SIG-M5 treated with dmso at 0.1 percent for 504 hours (cell line): ENCODE data around the gene PGM2.
"Not testable (repeated sequence)": the region's sequence is repeated elsewhere in the genome, so short reads cannot be mapped to it uniquely, and the experiment has no call there.

ENCODE experiments used
- DNase-seq: peaks from one replicate; lab custom pipeline; 2025; ENCODE audit not compliant: unreplicated experiment; lab: John Stamatoyannopoulos, UW

Gene PGM2

DNA sequence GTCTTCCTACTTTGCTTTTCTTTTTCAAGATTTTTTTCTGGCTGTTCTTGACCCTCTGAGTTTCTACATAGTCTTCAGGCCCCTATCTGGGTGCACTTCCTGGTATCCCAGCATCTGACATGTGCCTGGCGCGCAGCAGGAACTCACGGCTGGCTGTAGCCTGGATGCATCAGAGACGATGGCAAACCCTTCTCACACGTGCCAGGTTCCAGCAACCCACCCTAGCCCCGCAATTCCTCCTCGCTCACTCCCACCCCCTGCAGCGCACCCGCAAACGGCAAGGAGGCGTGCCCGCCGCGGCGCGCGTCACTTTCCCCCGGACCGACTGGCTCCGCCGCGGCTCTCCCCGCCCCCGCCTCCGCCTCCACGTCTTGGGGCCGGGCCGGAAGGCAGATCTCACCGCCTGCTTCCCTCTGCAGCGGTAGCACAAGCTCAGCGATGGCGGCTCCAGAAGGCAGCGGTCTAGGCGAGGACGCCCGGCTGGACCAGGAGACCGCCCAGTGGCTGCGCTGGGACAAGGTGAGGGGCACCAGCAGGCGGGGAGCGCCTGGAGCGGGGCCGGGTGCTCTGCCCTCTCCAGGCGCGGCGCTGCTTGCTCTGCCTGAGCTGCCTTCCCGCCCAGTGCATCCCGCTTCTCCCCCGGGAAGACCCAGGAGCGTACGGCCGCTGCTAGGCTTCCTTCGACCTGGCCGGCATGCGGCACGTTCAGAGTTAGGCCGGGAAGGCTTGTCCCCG lies at the start of gene PGM2:
Gene PGM2 (plus strand): TSS at position 392 of the 735 bp plus-strand sequence. CDS start 47 bp downstream, at position 439.
- peak; percentile 79 for DNase-seq

DNA sequence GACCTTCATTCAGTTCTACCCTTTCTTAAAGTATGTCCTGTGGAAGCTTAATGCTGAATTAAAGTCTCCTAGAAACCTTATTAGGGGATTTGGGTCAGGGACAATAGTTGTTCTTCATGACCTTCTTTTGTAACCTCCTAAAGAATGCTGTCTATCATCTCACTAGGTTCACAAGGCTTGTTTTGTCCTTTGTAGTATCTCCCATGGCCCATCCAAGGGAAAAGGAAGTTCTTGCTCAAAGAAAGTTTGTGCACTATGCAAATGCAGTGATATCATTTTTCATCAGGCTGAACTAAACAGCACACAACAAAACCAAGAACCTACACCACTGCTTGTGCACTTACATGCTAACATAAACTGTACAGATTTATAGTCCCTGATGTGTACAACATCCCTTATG lies 46.6 kb upstream of the PGM2 start:
- DNase-seq: no peak

DNA sequence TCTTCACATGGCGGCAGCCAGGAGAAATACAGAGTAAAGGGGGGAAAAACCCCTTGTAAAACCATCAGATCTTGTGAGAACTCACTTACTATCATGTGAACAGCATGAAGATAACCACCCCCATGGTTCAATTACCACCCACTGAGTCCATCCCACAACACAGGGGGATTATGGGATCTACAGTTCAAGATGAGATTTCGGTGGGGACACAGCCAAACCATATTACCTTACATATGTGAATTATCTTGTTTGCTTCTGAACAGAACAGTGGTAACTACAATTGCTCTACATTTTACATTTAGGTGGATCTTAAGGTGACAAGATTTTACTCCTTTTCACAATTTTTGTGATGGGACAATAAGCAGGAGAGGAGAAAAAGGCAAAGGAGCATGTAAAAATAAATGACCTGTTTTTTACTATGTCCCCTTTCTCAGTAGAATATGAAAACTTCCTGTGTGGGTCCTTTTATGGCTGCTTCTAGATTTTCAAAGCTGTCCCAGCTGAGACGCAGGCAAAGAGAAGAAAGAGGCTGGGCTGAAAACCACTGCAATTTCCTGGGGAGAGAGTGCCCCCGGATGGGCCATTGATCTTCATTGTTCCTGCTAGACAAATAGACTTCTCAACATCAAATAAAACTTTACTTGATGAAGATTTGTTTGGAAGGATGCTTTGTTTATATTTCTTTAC lies 45.9 kb upstream of the PGM2 start:
- no peak for DNase-seq

DNA sequence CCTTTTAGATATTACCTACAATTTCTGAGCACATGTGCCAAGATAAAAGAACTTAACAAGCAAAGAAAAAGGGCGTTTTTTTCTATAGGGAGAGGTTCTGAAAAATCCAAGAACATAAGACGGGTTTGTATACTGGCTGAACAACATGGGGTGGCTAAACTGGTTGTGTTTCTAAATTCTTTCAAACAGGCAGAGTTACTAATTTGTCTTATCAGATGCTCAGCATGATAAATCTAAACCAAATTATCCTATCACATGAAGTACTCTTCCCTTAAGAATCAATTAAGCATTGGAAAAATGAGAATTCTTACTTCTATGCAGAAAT lies 45.4 kb upstream of the PGM2 start:
- DNase-seq: no peak

DNA sequence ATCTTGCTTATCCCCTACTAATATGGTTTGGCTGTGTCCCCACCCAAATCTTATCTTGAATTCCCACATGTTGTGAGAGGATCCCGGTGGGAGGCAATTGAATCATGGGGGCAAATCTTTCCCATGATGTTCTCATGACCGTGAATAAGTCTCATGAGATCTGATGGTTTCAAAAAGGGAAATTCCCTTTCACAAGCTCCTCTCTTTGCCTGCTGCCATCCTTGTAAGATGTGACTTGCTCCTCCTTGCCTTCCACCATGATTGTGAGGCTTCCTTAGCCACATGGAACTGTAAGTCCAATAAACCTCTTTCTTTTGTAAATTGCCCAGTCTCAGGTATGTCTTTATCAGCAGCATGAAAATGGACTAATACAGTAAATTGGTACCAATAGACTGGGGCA lies 40.2 kb upstream of the PGM2 start:
- not testable (repeated sequence) for DNase-seq

DNA sequence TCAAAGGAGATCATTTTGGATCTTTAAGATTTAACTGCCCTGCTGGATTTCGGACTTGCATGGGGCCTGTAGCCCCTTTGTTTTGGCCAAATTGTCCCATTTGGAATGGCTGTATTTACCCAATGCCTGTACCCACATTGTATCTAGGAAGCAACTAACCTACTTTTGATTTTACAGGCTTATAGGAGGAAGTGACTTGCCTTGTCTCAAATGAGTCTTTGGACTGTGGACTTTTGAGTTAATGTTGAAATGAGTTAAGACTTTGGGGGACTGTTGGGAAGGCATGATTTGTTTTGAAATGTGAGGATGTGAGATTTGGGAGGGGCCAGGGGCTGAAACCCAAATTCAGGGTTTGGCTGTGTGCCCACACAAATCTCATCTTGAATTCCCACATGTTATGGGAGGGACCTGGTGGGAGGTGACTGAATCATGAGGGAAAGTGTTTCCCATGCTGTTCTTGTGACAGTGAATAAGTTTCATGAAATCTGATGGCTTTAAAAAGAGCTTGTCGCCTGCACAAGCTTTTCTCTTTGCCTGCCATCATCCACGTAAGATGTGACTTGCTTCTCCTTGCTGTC lies 38.5 kb upstream of the PGM2 start:
- not testable (repeated sequence) for DNase-seq

DNA sequence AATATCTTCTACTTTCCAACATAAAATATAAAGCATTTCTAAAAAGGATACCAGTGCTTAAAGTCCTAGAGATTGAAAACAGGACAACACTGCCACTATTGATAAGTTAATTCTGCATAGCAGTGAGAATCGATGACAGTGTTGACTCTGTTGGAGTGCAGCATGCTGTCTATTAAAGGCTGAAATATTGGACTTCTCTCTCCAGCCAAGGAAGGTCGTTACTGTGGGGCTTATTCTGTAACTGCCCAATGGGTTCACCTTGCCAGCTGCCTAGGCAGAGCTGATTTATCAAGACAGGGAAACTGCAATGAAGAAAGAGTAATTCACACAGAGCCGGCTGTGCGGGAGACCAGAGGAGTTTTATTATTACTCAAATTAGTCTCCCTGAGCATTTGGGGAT lies 37.7 kb upstream of the PGM2 start:
- no peak for DNase-seq

DNA sequence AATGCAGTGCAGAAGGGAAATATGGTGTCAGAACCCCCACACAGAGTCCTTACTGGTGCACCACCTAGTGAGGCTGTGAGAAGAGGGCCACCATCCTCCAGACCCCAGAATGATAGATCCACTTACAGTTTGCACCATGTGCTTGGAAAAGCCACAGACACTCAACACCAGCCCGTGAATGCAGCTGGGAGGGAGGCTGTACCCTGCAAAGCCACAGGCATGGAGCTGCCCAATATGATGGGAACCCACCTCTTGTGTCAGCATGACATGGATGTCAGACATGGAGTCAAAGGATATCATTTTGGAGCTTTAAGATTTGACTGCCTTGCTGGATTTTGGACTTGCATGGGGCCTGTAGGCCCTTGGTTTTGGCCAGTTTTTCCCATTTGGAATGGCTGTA lies 34.2 kb upstream of the PGM2 start:
- no peak for DNase-seq

DNA sequence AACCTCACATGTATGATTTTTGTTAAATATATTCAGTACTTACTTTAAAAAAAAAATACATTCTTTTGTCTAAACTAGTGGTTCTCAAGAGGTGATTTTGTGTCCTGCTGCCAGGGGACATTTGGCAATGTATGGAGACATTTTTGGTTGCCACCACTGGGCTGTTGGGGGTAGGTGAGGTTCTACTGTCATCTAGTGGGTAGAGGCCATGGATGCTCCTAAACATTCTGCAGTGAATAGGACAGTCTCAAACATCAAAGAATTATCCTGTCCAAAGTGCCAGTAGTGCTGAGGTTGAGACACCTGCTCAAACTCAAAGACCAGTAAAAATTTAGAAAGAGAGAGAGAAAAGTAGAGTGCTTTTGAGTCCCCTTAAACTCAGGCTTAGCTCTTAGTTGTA lies 32.9 kb upstream of the PGM2 start:
- DNase-seq: peak; percentile 30

DNA sequence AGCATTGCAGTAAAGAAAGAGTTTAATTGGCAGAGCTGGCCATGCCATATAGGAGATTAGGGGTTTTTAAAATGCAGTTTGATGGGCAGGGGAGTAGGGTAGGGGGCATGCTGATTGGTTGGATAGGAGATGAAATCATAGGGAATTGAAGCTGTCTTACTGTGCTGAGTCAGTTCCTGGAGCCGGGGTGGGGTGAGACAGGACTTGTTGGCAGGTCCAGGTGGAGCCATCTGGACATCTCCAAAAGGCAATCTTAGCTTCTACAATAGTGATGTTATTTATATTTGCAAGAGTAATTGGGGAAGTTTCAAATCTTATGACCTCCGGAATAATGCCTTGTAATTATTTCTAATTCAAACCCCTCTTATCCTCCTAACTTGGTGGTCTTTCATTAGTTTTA lies 32.4 kb upstream of the PGM2 start:
- DNase-seq: no peak

DNA sequence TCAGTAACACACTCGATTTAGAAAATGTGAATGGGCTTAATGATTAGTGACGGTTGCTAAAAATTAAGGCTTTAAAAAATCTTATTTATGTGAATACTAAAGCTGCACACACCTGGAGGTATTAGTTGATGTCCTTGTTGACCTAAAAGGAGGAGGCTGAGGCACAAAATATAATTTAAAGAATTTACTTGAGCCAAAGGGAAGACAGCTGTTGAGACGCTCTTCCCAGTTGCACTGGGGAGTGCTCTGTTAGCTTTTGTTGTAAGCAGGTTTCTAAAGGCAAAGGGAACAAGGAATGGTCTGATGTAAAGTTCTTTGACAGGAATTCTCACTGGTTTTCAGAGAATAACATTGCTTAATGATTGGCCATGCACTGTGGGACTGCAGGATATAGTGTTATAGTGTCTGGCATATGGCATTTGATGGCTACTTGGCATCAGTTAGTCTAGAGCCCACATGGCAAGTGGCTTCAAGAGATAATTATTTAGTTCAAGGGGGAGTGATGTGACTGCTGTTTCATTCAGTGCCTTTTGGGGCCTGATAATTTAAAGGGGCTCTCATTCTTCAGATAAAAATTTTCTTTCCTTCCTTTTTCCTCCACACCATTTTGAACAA lies 30.8 kb upstream of the PGM2 start:
- no peak for DNase-seq

DNA sequence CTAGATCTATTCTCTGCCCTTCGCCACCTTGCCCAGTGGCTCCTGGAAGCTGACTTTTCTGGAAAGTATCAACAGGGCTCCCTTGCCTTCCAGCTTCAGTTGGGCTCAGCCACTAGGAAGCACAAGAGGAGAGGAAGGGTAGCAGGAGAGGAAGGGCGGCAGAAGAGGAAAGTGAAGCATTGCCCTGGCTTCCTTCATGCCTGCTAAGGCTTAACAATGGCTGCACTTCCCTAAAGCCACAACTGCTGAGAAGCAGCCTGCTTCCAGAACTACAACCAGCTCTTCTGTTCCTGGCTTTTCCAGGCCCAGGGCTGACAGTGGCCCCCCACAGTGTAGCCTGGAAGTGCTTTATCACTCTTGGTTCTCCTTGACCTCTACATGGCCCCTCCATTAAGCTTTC lies 29.1 kb upstream of the PGM2 start:
- DNase-seq: no peak

DNA sequence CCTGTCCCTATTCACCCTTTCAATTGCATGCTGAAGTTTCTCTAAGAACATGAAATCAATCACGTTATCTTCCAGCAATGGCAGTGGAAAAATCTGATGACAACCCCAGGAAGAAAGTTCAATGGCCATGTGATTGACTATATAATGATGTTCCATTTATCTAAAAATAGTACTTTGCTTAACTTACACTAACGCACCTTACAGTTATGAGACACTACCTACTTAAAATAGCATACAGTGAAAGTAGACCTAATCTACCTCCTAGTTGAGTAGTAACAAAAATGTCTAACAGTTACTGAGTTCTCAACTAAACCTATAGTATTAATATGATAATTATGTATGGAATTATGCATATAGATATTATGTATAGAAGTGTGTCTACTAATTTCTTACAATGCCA lies 28.6 kb upstream of the PGM2 start:
- no peak for DNase-seq

DNA sequence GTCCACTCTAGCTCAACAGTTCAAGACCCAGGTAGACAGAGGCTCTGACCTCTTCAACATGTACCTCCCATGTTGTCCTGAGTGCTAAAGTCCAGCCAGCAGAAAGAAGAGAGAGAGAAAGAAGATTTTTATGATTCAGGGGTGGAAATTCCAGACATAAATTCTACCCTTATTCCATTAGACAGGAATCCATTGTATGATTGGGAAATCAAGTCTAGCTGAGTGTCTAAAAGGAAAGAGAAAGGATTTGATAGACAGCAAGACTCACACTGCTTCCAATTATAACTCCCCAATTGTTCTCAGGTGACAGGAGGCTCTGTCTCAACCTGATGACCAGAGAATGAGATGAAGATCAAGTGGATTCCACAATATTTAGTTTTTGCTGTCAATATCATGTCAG lies 27.9 kb upstream of the PGM2 start:
- DNase-seq: no peak

DNA sequence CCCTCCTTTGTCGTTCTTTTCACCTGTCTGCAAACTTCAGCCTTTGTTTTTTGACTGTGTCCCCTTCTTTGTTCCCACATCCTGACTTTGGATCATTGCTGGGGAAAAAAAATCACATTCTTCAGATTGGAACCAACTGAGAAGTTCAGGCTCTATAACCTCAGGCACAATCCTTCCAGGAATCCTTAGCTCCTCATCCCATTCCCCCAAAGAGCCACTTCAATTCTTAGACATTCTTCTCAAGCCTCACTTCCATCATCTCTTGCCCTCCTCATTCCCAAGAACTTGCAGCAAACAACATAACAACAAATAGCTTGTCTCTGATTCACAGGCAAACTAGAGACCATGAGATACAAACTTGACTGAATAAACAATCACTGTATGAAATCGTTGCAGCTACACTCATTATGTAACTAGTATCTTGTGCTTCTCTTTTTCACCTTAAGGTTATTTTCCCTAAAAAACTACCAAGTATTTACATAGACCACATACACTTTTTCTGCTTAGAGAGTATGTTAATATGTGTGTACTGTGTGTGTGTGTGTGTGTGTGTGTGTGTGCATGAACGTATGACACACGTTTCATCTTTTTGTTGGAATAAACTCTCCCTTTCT lies 26.4 kb upstream of the PGM2 start:
- no peak for DNase-seq

DNA sequence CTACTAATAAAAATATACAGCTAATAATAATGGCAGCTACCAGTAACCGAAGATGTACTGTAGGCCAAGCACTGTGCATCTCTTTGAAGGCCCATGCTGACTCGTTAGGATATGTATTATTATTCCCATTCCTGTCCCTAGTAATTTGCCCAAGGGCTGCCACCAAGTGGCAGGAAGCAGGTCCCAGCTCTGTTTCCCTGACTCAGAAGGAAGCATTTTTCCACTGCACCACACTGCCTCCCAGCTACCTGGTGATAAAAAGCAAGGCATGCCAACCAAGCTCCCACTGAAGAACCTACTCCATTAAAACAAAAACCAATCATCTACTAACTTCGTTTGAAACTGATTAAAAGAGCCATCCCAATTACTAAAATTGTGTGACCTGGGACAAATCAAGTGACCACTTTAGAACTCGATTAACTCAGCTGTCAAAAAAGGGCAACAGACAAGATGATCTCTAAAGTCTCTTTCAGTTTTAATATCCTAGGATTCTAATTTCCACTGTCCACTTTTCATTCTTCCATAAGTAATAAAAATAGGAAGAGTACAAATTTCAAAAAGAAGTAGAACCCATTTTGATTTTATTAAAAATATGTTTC lies 24.3 kb upstream of the PGM2 start:
- peak; percentile 35 for DNase-seq

DNA sequence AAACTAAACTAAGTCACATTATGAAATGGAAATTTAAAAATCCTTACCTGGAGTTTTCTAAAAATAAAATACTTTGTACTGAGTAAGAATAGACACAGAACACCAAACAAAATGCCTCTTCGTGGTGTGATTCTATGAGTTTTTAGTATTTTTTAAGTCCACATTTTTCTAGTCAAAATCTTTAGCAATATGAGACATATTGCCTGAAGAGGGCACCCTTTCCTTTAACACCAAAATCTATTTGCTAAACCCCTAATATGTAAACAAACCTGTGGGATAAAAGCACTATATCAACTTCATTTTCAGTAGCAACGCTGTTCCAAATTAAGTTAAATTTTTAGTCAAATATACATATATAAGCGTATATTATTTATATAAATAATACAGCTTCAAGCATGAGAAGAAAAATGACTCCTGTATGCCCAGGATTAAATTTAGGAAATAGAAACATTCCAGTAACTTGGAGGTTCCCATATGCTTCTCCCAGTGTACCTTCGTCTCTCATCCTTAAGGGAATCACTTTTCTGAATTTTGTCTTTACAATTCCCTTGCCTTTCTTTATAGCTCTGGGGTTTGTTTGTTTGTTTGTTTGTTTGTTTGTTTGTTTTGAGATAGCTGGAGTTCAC lies 23.0 kb upstream of the PGM2 start:
- DNase-seq: peak; percentile 66

DNA sequence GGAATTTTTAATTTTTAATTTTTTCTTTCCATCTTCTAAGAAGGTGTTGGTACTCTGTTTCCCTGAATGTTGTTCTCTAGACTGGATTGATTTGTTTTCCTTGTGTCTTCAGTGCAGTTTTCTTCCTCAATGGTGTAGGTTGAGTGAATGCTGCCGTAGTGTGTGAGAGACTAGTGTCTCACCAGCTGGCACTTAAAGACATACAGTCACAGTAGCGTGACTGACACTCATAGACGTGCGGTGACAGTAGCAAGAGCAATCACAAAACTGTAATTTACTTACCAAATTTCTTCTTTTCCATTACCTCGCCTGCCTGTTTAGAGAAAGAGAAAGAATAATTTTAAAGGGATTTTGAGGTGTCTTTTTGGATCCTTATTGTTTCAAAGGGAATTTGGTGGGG lies 21.4 kb upstream of the PGM2 start:
- no peak for DNase-seq

DNA sequence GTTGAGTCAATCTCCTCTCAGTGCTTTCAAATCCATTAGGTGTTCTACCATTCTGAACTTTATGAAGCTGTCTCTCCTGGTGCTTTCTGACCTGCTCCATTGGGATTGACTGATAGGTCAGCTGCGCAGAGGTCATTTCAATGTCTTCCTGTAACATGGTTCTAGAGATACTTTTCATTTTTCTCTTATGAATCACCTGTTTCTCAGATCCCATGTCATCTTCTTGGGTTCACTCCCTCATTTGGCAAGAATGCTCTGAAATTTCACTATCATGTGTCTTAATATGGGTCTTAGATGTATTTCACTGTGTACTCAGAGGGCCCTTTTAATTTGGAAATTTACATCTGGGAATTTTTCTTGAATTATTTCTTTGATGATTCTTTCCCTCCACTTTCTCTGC lies 13.8 kb upstream of the PGM2 start:
- DNase-seq: no peak

DNA sequence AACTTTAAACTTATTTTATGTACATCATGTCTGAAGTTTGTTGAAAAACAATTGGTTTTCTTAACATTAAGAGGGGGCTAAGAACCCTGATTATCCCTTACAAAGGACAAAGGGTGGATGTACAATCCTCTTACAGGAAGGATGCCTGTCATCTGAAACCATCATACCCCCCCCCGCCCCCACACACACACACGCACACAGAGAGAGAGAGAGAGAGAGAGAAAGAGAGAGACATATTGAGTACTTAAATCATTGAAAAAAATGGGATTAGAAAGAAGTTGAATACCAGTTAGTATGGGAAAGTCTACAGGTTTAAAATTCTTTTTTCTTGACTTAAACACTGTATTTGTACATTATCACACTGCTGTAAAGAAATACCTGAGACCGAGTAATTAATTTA lies 10.9 kb upstream of the PGM2 start:
- DNase-seq: no peak

DNA sequence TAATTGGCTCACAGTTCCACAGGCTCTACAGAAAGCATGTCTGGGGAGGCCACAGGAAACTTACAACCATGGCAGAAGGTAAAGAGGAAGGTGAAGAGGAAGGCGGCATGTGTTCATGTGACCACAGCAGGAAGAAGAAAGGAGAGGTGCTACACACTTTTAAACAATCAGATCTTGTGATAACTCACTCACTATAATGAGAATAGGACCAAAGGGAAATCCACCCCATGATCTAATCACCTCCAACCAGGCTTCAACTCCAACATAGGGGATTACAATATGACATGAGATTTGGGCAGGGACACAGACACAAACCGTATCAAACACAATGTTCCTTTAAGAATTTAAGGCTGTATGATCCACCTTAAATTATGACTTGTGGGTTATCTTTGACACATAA lies 10.5 kb upstream of the PGM2 start:
- no peak for DNase-seq
